ENCODE data around the gene ID2.

Gene ID2

GRCh38 chr2:8648441-8649213, 33.2 kb upstream of the ID2 start:
- DNase-seq (ENCODE audit: low read depth in 2 of 2) = no peak

- no peak for DNase-seq (ENCODE audit: low read depth in 2 of 2)
These were observed 32.1 kb upstream of the ID2 start for GRCh38 chr2:8649718-8650117.

- DNase-seq (ENCODE audit: low read depth in 2 of 2) = no peak
These were observed 31.6 kb upstream of the ID2 start for GRCh38 chr2:8650256-8650655.

- no peak for DNase-seq (ENCODE audit: low read depth in 2 of 2)
These were observed 29.0 kb upstream of the ID2 start for GRCh38 chr2:8652774-8653426.

- DNase-seq (ENCODE audit: low read depth in 2 of 2) = no peak
These were observed 28.4 kb upstream of the ID2 start for GRCh38 chr2:8653485-8653884.

- DNase-seq (ENCODE audit: low read depth in 2 of 2) = no peak
These were observed 27.8 kb upstream of the ID2 start for GRCh38 chr2:8654041-8654440.

GRCh38 chr2:8654483-8654882, 27.4 kb upstream of the ID2 start:
- DNase-seq (ENCODE audit: low read depth in 2 of 2) = no peak

- no peak for DNase-seq (ENCODE audit: low read depth in 2 of 2)
These were observed 25.7 kb upstream of the ID2 start for GRCh38 chr2:8656160-8656641.

GRCh38 chr2:8656811-8657210, 25.0 kb upstream of the ID2 start:
- DNase-seq (ENCODE audit: low read depth in 2 of 2) = no peak

GRCh38 chr2:8657423-8658062, 24.3 kb upstream of the ID2 start:
- no peak for DNase-seq (ENCODE audit: low read depth in 2 of 2)

GRCh38 chr2:8658064-8658862, 23.6 kb upstream of the ID2 start:
- no peak for DNase-seq (ENCODE audit: low read depth in 2 of 2)

GRCh38 chr2:8659092-8659734, 22.6 kb upstream of the ID2 start:
- no peak for DNase-seq (ENCODE audit: low read depth in 2 of 2)

- no peak for DNase-seq (ENCODE audit: low read depth in 2 of 2)
These were observed 21.9 kb upstream of the ID2 start for GRCh38 chr2:8659735-8660492.

GRCh38 chr2:8661235-8661634, 20.6 kb upstream of the ID2 start:
- no peak for DNase-seq (ENCODE audit: low read depth in 2 of 2)

- DNase-seq (ENCODE audit: low read depth in 2 of 2) = no peak
These were observed 20.1 kb upstream of the ID2 start for GRCh38 chr2:8661736-8662135.

GRCh38 chr2:8662239-8662879, 19.5 kb upstream of the ID2 start:
- DNase-seq (ENCODE audit: low read depth in 2 of 2) = no peak

GRCh38 chr2:8663997-8664396, 17.9 kb upstream of the ID2 start:
- no peak for DNase-seq (ENCODE audit: low read depth in 2 of 2)

- no peak for DNase-seq (ENCODE audit: low read depth in 2 of 2)
These were observed 15.3 kb upstream of the ID2 start for GRCh38 chr2:8666581-8666980.

GRCh38 chr2:8667896-8668512, 13.9 kb upstream of the ID2 start:
- DNase-seq (ENCODE audit: low read depth in 2 of 2) = no peak

All from stimulated activated CD4-positive, alpha-beta T cell treated with anti-CD3 and anti-CD28 coated beads, Interleukin-4, amount 100 ng/mL, for 48 hours (primary cell).